Erythroblast (primary cell): ENCODE results near the gene INCENP.

ENCODE experiments used
- GATA1 ChIP-seq: IDR thresholded peaks from 2 replicates; pipeline ENCODE4 v1.6.1; 2011; ENCODE audit warnings: low read depth, mild to moderate bottlenecking, control low read depth, low read length, moderate library complexity
- POLR2A ChIP-seq: IDR thresholded peaks from 2 replicates; pipeline ENCODE4 v1.6.1; 2011; ENCODE audit warnings: mild to moderate bottlenecking, low read length

GRCh38 chr11:62147545-62147944 lies 23.7 kb downstream of the INCENP start:
- TF ChIP-seq POLR2A (no peak), GATA1 (no peak)
